HepG2 (cell line): ENCODE results near the gene ZNF503. TPM values are rescaled to one million over a fixed set of nuclear protein-coding genes. Genes with fewer than 3 reads are reported as not detected.

Source experiments
- ARID5B ChIP-seq: IDR thresholded peaks from 2 replicates; pipeline ENCODE4 v1.4.0; 2020; ENCODE audit warnings: mild to moderate bottlenecking, missing genetic modification reagents
- GZF1 ChIP-seq: sonication (generic); formaldehyde crosslinking; IDR thresholded peaks from 2 replicates; pipeline ENCODE4 v1.5.1; 2020; ENCODE audit warnings: mild to moderate bottlenecking, missing genetic modification reagents
- HDAC6 ChIP-seq: fragments of 200-600 bp; sonication (generic); IDR thresholded peaks from 2 replicates; pipeline ENCODE4 v1.7.0; 2017; ENCODE audit warnings: mild to moderate bottlenecking, antibody characterized with exemption, low read length, low read depth
- HOXA3 ChIP-seq: sonication (generic); formaldehyde crosslinking; IDR thresholded peaks from 2 replicates; pipeline ENCODE4 v1.5.0; 2020; ENCODE audit warnings: missing genetic modification reagents
- IKZF4 ChIP-seq: sonication (generic); formaldehyde crosslinking; IDR thresholded peaks from 2 replicates; pipeline ENCODE4 v1.5.1; 2020; ENCODE audit warnings: borderline replicate concordance, mild to moderate bottlenecking, low read depth, missing genetic modification reagents; ENCODE audit errors: not compliant biosample characterization
- MEIS1 ChIP-seq: sonication (generic); formaldehyde crosslinking; IDR thresholded peaks from 2 replicates; pipeline ENCODE4 v1.9.0; 2021; ENCODE audit warnings: mild to moderate bottlenecking, missing genetic modification reagents, moderate library complexity, borderline replicate concordance
- PCBP2 ChIP-seq: fragments of 200-400 bp; formaldehyde crosslinking; optimal IDR thresholded peaks from 2 replicates; pipeline ENCODE3; 2018; ENCODE audit warnings: low read length, low read depth; ENCODE audit not compliant: poor library complexity, severe bottlenecking
- RFX5 ChIP-seq: IDR thresholded peaks from 2 replicates; pipeline ENCODE4 v1.6.1; 2011; ENCODE audit warnings: low read depth, low read length, improper control_type of control experiment
- SALL2 ChIP-seq: sonication (generic); formaldehyde crosslinking; IDR thresholded peaks from 2 replicates; pipeline ENCODE4 v1.8.1; 2023; ENCODE audit warnings: mild to moderate bottlenecking, missing genetic modification reagents, inconsistent platforms
- SMAD1 ChIP-seq: sonication (generic); formaldehyde crosslinking; IDR thresholded peaks from 2 replicates; pipeline ENCODE4 v1.4.0; 2020; ENCODE audit warnings: missing genetic modification reagents, low read depth, mild to moderate bottlenecking, borderline replicate concordance
- SP4 ChIP-seq: sonication (generic); formaldehyde crosslinking; IDR thresholded peaks from 2 replicates; pipeline ENCODE4 v1.8.1; 2023; ENCODE audit warnings: mild to moderate bottlenecking, missing genetic modification reagents
- SUZ12 ChIP-seq: fragments of 150-350 bp; IDR thresholded peaks from 2 replicates; pipeline ENCODE4 v1.6.1; 2014; ENCODE audit warnings: low read depth, low read length
- ZNF136 ChIP-seq: sonication (generic); formaldehyde crosslinking; IDR thresholded peaks from 2 replicates; pipeline ENCODE4 v1.8.1; 2022; ENCODE audit warnings: low read depth, mild to moderate bottlenecking, moderate library complexity, missing genetic modification reagents
- ZNF292 ChIP-seq: sonication (generic); formaldehyde crosslinking; IDR thresholded peaks from 2 replicates; pipeline ENCODE4 v1.8.1; 2022; ENCODE audit warnings: mild to moderate bottlenecking, low read depth, missing genetic modification reagents, borderline replicate concordance
- ZNF446 ChIP-seq: sonication (generic); formaldehyde crosslinking; IDR thresholded peaks from 2 replicates; pipeline ENCODE4 v1.5.0; 2020; ENCODE audit warnings: mild to moderate bottlenecking, missing genetic modification reagents
- ZNF451 ChIP-seq: sonication (generic); formaldehyde crosslinking; IDR thresholded peaks from 2 replicates; pipeline ENCODE4 v1.5.0; 2020; ENCODE audit warnings: mild to moderate bottlenecking, missing genetic modification reagents
- ZNF556 ChIP-seq: sonication (generic); formaldehyde crosslinking; IDR thresholded peaks from 2 replicates; pipeline ENCODE4 v1.4.0; 2020; ENCODE audit warnings: mild to moderate bottlenecking, missing genetic modification reagents, borderline replicate concordance
- ZNF746 ChIP-seq: sonication (generic); formaldehyde crosslinking; IDR thresholded peaks from 2 replicates; pipeline ENCODE4 v1.8.0; 2022; ENCODE audit warnings: mild to moderate bottlenecking, missing genetic modification reagents
- ZSCAN29 ChIP-seq: sonication (generic); formaldehyde crosslinking; conservative IDR thresholded peaks from 2 replicates; pipeline ENCODE4 v1.4.0; 2020; ENCODE audit warnings: mild to moderate bottlenecking, missing genetic modification reagents
- ZSCAN31 ChIP-seq: sonication (generic); formaldehyde crosslinking; IDR thresholded peaks from 2 replicates; pipeline ENCODE4 v1.5.0; 2020; ENCODE audit warnings: low read depth, mild to moderate bottlenecking, missing genetic modification reagents
- polyA plus RNA-seq, 8 experiments: library from polyadenylated mRNA; depleted of rRNA in 3 of 8; stranded (reverse) in 7 of 8; unstranded in 1 of 8; fragments of >200 nt; fragmentation: Illumina TruSeq in 4 of 8; extraction: Trizol in 4 of 8; gene quantifications; 2 replicates each; pipeline versions ENCODE4 v1.2.1 to v1.2.3, GENCODE V29; 2011 to 2016; ENCODE audit warnings: low read depth in 4 of 8, missing spikeins in 1 of 8, mixed read lengths in 1 of 8; ENCODE audit not compliant: insufficient read depth in 1 of 8
- total RNA-seq, 5 experiments: library from RNA; depleted of rRNA; stranded (reverse); fragments of >200 nt; fragmentation: Illumina TruSeq; extraction: Trizol; gene quantifications; 2 replicates each; pipeline ENCODE4 v1.2.3, GENCODE V29; 2016; ENCODE audit warnings: low read depth in 1 of 5
- TF ChIP-seq, protein P1 (sequence below): fragments of 450-650 bp; IDR thresholded peaks from 2 replicates; pipeline ENCODE4 v1.6.1; 2017; ENCODE audit warnings: mild to moderate bottlenecking

Gene ZNF503
- total and polyA plus RNA-seq, 2 of the 13 experiments (the other 11 are each of a cell fraction or from before 2014, with no cell fraction given), result 2.7 to 8.3 TPM

DNA sequence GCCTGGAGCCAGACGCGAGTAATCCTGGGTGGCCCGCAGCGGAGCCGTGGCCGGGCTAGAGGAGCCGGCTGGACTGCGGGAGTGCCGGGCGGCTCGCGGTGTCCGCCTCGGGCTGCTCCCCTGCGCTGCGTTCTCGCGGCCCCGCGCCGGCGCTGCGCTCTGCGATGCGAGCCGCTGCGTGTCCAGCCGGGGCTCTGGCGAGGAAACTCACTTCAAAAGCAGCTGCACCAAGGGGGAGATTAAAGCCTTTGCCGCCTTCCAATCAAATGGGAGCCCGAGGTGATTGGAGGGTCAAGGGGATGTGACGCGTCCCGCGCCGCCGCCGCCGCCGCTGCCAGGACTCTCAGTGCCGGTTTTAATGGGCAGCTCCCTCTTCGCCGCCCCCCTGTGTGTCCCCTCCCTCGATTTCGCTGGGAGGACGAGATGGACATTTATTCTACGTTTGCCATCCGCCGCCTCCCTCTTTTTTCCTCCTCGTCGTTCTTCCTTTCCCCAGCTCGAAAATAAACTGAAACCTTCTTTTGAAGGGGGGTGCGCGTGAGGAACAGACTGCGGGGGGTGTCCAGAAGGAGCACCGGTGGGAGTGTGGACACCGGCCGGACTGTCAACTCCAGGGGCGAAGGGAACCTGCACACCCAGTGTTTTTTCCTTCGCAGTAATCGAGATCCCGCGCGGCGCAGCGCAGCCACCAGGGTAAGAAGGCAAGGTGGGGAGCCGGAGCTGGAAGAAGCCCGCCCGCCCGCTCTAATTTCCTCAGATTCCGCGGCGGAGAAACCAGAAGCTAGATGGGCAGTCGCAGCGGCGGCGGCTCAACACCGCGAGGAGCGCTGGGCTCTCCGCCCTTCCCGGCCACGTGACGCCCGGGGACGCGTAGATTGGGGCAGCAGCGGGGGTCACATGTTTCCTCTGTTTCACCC is at the start of gene ZNF503 (continued):
- no peak for TF ChIP-seq ZNF556
- no peak for TF ChIP-seq SUZ12
- peak; percentile 78; the same call in 1 of the 2 replicates for TF ChIP-seq HOXA3 (CRISPR knock-in tag)
- peak; percentile 53; the same call in 1 of the 2 replicates for TF ChIP-seq ZNF746
- no peak; the same call in 1 of the 2 replicates for TF ChIP-seq RFX5
- TF ChIP-seq SMAD1 (CRISPR knock-in tag), result 0 out of 2 replicates have a peak, but pooled peaks have one; percentile 57
- TF ChIP-seq, protein P1, sequence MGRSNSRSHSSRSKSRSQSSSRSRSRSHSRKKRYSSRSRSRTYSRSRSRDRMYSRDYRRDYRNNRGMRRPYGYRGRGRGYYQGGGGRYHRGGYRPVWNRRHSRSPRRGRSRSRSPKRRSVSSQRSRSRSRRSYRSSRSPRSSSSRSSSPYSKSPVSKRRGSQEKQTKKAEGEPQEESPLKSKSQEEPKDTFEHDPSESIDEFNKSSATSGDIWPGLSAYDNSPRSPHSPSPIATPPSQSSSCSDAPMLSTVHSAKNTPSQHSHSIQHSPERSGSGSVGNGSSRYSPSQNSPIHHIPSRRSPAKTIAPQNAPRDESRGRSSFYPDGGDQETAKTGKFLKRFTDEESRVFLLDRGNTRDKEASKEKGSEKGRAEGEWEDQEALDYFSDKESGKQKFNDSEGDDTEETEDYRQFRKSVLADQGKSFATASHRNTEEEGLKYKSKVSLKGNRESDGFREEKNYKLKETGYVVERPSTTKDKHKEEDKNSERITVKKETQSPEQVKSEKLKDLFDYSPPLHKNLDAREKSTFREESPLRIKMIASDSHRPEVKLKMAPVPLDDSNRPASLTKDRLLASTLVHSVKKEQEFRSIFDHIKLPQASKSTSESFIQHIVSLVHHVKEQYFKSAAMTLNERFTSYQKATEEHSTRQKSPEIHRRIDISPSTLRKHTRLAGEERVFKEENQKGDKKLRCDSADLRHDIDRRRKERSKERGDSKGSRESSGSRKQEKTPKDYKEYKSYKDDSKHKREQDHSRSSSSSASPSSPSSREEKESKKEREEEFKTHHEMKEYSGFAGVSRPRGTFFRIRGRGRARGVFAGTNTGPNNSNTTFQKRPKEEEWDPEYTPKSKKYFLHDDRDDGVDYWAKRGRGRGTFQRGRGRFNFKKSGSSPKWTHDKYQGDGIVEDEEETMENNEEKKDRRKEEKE, result no peak
- peak; percentile 80; the same call in 1 of the 2 replicates for TF ChIP-seq SALL2 (CRISPR knock-in tag)
- TF ChIP-seq ZSCAN31, result 0 out of 2 replicates have a peak, but pooled peaks have one; percentile 43
- TF ChIP-seq ZSCAN29 (CRISPR knock-in tag), result no peak; the same call in 1 of the 2 replicates
- TF ChIP-seq MEIS1, result peak; percentile 81
- TF ChIP-seq IKZF4 (CRISPR knock-in tag), result no peak
- peak; percentile 74; the same call in 1 of the 2 replicates for TF ChIP-seq ZNF446 (CRISPR knock-in tag)
- TF ChIP-seq SP4 (CRISPR knock-in tag), result peak; percentile 70
- 0 out of 2 replicates have a peak, but pooled peaks have one; percentile 70 for TF ChIP-seq ZNF136 (CRISPR knock-in tag)
- 0 out of 2 replicates have a peak, but pooled peaks have one; percentile 38 for TF ChIP-seq ZNF451 (CRISPR knock-in tag)
- no peak for TF ChIP-seq PCBP2
- TF ChIP-seq ARID5B (CRISPR knock-in tag), result peak; percentile 18; the same call in 1 of the 2 replicates
- no peak for TF ChIP-seq ZNF292 (CRISPR knock-in tag)
- TF ChIP-seq HDAC6, result no peak
- TF ChIP-seq GZF1, result no peak
